Activated CD8-positive, alpha-beta memory T cell treated with anti-CD3 and anti-CD28 coated beads, Interleukin-2, amount 50 U/mL, for 24 hours (primary cell): ENCODE measurements around the gene CFLAR.

Experiments
- DNase-seq: peaks from one replicate; pipeline ENCODE4 v3.0.0-alpha.2; 2020; ENCODE audit errors: extremely low read depth

Gene CFLAR

DNA sequence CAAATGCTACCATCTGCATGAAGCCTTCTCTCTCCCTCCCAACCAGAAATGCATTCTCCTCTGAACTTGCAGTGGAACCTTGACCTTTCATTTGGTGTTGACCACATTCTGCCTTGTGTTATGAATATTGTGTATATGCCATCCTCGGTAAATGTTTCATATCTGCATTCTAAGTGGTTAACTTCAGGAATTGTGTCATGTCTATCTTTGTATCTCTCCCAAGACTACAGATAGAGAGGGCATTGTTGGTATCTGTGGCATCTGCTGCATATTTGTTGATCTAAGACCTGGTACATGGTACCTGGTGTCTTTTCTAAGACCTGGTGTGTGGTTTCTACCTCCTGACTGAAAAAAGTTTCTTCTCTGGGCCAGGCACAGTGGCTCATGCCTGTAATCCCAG, 101.0 kb downstream of the CFLAR start:
- DNase-seq = no peak

DNA sequence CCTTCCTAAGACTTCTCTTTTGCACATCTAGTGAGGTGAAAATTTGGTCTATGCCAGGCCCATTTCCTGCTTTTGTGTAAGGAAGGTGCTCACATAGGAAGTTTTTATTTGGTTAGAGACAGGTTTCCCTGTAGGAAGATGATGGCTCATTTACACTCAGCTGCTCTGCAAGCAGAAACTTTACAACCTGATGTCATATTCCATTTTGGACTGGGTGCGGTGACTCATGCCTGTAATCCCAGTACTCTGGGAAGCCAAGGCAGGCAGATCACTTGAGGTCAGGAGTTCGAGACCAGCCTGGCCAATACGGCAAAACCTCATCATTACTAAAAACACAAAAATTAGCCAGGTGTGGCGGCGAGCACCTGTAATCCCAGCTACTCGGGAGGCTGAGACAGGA, 102.8 kb downstream of the CFLAR start:
- no peak for DNase-seq

DNA sequence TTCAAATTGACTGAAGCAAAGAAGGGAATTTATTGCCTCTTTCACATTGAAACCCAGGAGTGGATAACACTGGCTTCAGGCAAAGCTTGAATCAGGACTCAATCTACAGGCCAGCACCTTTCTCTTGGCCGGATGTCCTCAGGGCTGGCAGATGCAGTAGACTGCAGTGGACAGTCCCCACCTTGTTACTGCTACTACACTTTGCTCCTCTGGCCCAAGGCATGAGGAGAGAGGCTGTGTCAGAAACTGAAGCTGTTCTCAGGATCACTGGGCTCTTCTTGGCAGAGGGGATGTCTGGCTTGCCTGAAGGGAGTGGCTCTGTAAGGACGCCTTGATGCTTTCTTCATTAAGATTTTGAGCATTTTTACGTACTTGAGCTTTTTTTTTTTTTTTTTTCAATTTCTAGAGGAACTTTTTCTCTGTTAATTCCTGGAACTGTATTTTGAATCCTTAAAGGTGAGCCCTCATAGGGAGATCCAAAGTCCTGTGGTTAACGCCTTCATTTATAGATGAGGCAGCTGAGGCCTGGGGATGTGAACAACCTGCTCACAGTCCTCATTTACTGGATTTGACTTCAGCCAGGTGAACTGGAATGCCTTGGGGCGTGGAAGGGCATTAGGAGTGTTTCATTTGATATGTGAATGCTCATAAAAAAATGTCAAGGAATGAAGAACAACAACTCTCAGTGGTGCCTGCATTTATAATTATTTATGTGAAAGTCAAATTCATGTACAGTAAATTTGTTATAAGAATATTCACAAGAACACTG, 103.5 kb downstream of the CFLAR start:
- DNase-seq = no peak

DNA sequence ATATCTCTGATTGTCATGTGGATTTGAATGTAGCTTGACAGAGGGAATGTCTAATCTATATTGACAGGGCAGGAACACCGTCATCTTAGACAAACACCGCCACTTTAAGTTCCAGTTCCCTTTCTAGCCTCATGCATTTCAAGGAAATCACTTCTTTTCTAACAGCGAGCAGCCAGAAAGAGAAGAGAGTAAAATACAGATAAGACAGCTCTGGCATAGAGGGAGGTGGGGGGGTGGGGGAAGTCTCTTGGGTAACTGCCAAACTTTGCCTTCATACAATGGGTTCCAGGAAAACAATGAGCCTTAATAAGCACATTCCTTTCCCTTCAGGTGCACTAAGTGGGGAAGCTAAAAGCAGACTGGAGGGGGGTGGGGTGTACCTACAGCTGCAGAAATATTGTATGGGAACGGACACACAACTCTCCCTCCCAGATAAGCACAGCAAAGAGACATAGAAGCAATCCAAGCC, 104.2 kb downstream of the CFLAR start:
- no peak for DNase-seq

DNA sequence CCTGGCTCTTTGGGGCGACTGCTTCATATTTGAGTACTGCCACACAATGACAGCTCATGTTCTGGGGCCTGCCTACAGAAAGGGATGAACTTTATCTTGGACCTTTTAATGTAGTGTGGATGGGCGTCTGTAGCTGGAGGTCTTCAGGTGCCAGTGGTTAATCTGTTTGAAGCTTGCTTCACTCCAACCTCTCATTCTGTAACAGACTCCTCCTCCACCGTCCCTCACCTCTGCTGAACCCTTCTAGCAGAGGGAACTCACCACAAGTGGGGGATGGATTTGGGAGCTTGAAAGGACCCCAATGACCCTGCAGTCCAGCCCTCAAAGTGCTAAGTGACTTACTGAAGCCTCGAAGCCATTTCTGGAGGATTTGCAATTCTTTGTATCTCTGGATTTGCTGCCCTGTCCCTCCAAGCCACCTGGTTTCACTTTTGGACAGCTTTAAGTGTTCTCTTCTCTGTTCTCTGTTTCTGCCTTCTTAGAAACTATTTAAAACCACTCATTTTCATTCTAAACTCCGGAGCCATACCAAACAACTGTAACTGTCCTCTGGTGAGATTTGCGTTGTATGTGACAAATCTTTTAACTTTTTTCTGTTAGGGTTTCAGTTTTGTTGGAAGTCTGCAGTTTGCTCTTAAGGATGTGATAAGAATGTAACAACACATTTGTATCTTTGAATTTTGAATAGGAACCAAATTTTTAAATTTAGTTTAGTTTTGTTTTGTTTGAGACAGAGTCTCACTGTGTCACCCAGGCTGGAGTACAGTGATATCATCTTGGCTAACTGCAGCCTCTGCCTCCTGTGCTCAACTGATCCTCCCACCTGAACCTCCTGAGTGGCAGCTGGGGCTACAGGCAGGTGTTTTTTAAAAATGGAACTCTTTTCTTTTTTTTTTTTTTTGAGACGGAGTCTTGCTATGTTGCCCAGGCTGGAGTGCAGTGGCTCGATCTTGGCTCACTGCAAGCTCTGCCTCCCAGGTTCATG, 107.4 kb downstream of the CFLAR start:
- DNase-seq = no peak
